HG02678 (cell line): Measurements from ENCODE around the gene SLC2A10.

Experiments used
- ATAC-seq: cut with Tn5 transposase; IDR thresholded peaks from one replicate; pipeline ENCODE4 v1.9.1; 2021; ENCODE audit warnings: mild to moderate bottlenecking, moderate library complexity; ENCODE audit not compliant: unreplicated experiment

Gene SLC2A10

GRCh38 chr20:46724343-46724959, 15.0 kb downstream of the SLC2A10 start:
- ATAC-seq: no peak

DNA sequence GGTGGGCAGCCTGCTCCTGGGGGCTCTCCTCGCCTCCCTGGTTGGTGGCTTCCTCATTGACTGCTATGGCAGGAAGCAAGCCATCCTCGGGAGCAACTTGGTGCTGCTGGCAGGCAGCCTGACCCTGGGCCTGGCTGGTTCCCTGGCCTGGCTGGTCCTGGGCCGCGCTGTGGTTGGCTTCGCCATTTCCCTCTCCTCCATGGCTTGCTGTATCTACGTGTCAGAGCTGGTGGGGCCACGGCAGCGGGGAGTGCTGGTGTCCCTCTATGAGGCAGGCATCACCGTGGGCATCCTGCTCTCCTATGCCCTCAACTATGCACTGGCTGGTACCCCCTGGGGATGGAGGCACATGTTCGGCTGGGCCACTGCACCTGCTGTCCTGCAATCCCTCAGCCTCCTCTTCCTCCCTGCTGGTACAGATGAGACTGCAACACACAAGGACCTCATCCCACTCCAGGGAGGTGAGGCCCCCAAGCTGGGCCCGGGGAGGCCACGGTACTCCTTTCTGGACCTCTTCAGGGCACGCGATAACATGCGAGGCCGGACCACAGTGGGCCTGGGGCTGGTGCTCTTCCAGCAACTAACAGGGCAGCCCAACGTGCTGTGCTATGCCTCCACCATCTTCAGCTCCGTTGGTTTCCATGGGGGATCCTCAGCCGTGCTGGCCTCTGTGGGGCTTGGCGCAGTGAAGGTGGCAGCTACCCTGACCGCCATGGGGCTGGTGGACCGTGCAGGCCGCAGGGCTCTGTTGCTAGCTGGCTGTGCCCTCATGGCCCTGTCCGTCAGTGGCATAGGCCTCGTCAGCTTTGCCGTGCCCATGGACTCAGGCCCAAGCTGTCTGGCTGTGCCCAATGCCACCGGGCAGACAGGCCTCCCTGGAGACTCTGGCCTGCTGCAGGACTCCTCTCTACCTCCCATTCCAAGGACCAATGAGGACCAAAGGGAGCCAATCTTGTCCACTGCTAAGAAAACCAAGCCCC, 16.0 kb downstream of the SLC2A10 start:
- ATAC-seq: no peak

- ATAC-seq: no peak
Observed at GRCh38 chr20:46731770-46732169, 22.3 kb downstream of the SLC2A10 start.

DNA sequence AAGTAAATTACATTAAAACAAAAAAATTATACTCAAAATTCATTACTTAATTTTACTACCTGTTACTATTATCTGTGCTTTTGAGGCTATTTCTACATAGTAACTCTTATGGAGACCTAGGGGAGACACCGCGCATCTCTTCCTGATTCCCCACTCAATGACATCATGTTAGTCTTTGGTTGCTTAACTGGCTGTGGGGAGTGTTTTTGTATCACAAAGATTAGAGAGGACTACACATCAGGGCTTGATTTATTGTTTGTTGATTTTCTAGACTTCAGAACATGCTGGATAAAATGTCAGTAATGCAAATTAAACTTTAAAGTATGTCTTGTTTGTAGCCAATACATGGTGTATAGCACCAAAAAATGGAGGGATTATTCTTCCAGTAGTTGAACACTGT, 26.0 kb downstream of the SLC2A10 start:
- ATAC-seq: no peak

DNA sequence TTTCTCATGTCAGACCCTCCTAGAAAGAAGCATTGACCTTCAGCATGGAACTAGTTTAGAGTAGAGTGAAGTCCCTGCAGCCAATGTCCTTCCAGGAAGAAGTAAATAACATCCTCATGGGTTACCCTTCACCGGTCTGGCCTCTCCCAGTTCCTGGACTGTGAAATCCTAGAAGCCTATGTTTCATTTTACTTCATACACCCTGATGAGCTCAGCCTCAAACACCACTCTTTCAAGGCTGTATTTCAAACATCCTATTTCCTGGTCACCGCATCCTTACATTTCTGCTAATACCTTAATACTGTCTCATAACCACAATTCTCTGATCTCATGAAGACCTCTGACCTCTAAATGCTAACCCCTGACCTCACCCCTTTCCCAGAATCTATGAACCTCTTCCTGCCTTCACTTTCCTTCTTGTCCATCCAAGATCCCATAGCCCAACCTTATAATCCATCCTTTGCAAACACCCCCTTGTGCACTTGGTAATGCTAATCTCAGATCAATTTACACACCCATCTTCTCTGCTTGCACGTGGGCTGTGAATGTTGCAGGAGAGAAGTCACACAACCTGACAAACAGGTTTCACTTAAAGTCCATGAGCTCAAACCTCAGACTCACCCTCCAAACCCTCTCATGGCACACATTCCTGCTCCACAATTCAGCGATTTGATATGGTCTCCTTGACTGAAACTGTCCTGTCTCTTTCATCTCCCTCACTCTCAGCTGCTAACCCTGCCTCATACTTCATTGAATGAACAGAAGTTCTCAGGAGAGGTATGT, 30.2 kb downstream of the SLC2A10 start:
- no peak for ATAC-seq

- no peak for ATAC-seq
Observed at GRCh38 chr20:46740214-46740609, 30.8 kb downstream of the SLC2A10 start.

- ATAC-seq: no peak
Observed at GRCh38 chr20:46741924-46742668, 32.6 kb downstream of the SLC2A10 start.

GRCh38 chr20:46742669-46743045, 33.2 kb downstream of the SLC2A10 start:
- ATAC-seq: no peak

GRCh38 chr20:46743088-46743487, 33.6 kb downstream of the SLC2A10 start:
- ATAC-seq: no peak

DNA sequence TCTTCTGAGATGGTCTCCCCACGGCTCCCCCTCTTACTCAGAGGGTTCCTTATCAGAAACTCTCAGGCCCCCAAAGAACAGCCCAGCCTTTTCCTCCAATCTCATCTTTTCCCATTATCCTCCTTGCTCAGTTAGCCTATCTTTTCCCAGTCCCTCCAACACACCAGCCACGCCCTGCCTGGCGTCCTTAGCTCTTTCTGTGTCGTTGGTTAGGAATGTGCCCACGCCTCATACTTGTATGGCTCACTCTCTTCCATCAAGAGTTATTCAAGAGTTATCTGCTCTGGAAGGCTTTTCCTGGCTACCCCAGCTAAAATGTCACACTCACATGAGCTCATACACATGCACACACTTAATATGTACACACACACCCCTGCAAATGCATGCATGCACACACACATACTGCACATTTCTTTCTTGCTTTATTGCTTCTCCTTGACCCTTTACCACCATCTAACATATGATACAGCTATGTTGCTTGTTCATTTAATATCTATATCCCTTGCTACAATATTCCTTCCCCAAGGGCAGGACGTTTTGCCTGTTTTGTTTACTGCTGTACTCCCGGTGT, 37.6 kb downstream of the SLC2A10 start:
- no peak for ATAC-seq

- ATAC-seq: no peak
Observed at GRCh38 chr20:46749147-46749546, 39.7 kb downstream of the SLC2A10 start.

DNA sequence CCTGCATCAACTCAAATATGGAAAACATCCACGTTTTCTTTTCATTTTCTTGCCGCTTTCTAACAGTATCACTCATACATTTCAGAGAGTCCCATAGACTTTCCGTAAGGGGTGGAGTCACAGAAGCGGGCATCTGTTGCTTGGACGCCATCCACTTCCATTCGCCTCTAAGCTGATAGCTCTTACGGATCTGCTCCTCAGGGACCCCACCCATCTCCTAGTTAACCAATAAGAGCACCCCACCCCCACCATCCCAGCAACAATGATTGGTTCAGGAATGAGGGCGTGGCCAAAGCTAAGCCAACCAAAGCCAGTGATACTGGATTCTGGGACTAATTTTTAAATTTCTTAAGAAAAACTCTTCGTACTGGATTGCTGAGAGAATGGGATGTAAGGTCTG, 42.4 kb downstream of the SLC2A10 start:
- ATAC-seq: no peak

- ATAC-seq: no peak
Observed at GRCh38 chr20:46752728-46753127, 43.3 kb downstream of the SLC2A10 start.

DNA sequence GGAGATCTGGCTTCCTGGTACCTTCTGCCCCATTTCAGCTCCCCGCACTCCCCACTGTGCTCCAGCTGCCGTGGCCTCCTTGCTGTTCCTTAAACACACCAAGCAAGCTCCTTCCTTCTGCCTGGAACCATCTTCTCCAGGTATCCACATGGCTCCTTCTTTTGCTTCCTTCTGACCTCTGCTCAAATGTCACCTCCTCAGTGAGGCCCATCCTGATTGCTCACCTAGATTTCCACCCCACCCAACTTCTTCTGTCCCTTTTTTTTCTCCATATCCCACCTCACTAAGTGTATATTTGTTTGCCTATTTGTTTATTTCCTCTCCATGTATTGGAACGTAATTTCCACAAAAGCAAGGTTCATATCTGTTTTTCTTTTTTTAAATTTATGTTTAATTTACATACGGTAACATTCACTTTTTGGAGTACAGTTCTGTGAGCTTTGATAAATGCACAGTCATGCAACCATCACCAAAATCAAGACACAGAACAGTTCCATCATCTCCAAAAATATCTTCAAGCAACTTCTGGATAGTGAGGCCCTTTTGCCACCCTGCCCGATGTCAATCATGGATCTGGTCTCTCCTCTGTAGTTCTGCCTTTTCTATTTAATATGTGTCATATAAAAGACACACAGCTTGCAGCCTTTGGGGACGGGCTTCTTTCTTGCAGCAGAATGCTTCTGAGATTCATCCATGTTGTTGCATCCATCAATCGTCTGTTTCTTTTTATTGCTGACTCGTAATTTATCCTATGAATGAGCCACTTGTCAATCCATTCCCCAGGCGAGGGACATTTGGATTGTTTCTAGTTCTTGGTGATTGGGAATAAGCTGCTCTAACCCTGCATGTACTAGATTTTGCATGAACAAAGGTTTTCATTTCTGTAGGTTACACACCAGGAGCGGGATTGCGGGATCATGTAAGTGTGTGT, 46.3 kb downstream of the SLC2A10 start:
- ATAC-seq: no peak

DNA sequence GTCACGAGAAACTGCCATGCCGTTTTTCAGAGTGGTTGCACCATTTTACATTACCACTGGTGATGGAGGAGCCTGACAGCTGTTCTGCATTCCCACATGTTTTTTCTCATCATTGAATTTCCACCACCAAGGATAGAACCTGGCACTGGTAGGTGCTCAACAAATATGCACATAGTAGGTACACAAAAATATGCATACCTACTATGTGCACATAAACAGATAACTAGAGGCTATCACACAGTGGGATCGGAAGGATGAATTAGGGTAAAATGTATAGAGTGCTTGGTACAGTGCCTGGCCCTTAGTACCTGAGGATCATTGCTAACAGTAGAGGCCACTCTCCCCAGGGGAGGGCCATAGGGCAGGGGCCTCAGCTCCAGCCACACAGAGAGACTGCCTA, 47.0 kb downstream of the SLC2A10 start:
- no peak for ATAC-seq

GRCh38 chr20:46757135-46757534, 47.7 kb downstream of the SLC2A10 start:
- ATAC-seq: no peak

DNA sequence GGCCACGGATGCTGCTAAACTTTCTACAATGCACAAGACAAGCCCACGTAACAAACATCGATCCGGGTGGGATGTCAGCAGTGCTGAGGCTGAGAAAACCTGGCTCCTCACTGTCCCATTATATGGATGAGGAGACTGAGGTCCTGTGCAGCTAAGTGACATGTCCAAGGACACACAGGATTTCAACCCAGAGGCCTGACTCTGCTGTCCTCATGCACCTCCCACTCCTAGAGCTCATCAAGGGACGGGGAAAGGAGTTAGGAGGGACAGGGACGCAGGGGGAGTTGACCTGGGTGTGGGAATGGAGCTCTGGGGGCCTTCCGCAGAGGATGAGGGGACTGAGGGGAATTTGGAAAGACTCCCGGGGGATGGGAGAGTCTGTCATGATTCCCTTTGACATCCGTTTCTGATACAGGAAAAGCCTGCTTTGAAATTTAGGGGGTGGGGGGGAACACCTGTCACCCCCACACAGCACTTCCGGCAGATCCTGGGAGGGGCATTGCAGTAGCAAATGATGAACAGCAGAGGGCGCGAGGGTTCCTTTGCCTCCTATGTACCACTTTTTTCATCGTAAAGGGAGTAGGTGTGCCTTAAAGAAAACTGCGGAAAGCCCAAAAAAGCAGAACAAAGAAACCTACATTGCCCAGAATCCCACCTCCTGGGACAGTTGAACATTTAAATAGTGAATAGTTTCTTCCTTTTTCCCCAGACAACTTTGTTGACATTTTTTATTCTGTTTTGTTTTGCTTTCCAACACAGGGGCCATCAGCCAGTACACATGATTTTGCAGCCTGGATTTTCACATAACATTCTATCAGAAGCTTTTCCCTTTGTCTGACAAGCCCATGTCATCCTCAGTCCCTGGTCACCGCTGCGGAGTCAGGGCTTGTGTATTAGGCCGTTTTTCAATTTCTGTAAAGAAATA, 48.6 kb downstream of the SLC2A10 start:
- no peak for ATAC-seq

DNA sequence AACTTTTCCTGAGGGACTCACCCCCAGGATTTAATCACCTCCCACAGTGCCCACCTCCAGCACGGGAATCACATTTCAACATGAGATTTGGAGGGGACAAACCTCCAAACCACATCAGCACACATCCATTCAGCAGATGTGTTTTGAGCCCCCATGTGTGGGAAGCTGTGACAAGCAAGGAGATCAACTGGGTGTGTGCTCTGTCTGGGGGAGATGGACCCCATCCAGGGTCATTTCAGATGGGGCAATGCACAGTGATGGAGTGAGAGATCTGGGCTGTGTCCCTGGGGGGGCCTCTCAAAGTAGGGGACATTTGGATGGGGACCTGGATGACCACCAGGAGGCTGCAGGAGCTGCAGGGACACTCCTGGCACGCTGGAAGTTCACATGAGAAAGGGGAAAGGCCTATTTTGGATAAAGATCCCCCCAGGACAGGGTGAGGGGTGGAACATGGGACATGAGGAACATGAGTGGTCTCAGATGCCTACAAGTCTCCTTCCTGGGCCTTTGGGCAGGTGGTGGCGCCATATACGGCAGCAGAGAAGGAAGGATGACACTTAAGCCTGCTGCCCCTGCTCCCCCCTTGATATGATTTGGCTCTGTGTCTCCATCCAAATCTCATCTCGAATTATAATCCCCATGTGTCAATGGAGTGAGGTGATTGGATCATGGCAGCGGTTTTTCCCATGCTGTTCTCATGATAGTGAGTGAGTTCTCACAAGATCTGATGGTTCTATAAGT, 49.6 kb downstream of the SLC2A10 start:
- ATAC-seq: no peak
